H7 (cell line): Measurements from ENCODE around the gene C6orf120. TPM values are rescaled to one million over a fixed set of nuclear protein-coding genes. Genes with fewer than 3 reads are reported as not detected.

Experiments
- total RNA-seq: library from RNA; depleted of rRNA; stranded (reverse); fragments of >200 nt; shearing (Covaris generic); gene quantifications from 2 replicates; pipeline ENCODE4 v1.2.3, GENCODE V29; 2014; rRNA removed

Gene C6orf120
- total RNA-seq, 1 experiment from 2014 or later: 34.0 TPM

Other genes starting within 250 kb of the C6orf120 start
- gene WDR27, start 97 bp upstream of the C6orf120 start, total RNA-seq: 45.4 and 64.0 TPM in 2 replicates
- gene PHF10, start 22.4 kb downstream of the C6orf120 start, total RNA-seq: 19.9 and 22.1 TPM in 2 replicates
- 1.3 and 1.7 TPM in 2 replicates for gene DYNLT2, start 49.4 kb downstream of the C6orf120 start, total RNA-seq
- gene ERMARD, start 49.5 kb downstream of the C6orf120 start, total RNA-seq: 13.4 and 22.9 TPM in 2 replicates